Stimulated activated CD4-positive, alpha-beta T cell treated with anti-CD3 and anti-CD28 coated beads, Interleukin-4, amount 100 ng/mL, for 48 hours (primary cell): ENCODE results near the gene CYP19A1.
A peak's percentile ranks its signal among the peaks of the same experiment; 100 is the strongest.

ENCODE experiments used
- DNase-seq, 2 donors: peaks; one replicate each; pipeline ENCODE4 v3.0.0-alpha.2; 2020; ENCODE audit warnings: low read depth in 2 of 2

The CYP19A1 gene

DNA sequence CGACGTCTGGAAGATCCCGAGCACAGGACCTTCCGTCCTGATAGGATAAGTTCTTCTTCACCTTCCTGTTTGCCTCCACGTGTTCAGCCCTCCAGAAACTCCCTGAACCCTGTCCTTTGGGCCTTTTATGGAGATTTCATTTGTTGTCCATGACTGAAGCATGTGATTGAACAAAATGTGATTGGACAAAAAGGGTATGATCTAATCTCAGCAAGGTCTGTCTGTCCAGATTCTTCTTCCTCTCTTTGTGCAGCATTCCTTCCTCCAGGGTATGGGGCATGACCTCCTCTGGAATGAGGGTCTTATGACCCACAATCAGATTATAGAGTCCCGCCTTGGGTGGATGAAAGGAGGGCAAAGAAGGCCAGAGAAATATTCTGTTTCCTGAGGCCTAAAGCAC is at the start of gene CYP19A1:
TSS of gene CYP19A1 (minus strand) at position 101 of the 400 bp plus-strand sequence. CDS start 95,684 bp downstream, outside the sequence.
- DNase-seq = no peak

- DNase-seq = no peak
These were observed 49.3 kb upstream of the CYP19A1 start for GRCh38 chr15:51387699-51388041.

DNA sequence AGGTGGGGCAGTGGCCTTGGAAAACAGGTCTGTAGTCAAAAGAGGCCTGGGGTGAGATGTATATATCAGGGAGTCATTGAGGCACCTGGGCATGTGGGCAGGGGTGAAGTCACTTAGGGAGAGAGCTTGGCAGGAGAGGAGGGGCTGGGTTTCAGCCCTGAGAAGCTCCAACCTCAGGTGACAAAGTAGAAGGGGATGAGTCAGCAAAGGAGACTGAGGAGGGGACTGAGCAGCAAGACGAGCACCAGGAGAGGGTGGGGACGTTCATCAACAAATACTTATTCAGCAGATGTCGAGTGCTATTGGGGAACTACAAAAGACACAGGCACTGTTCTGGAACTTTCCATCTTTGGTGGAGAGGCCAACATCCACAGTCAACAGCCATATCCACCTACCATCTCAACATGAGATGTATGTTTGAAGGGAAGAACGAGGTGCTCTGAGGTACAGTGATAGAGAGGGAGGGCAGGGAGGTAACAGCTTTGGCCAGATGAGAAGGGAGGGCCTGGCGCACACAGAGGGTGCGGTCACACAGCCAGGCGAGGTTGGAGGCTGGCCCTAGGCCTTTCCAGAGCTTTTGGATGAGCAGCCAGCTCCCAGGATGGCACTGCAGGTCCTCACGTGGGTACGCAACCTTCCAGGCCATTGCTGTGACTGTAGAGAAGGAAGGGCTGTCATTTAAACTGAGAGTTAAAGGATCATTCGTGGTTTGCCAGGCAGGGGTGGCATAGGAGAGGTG is 48.7 kb upstream of the CYP19A1 start:
- no peak for DNase-seq

DNA sequence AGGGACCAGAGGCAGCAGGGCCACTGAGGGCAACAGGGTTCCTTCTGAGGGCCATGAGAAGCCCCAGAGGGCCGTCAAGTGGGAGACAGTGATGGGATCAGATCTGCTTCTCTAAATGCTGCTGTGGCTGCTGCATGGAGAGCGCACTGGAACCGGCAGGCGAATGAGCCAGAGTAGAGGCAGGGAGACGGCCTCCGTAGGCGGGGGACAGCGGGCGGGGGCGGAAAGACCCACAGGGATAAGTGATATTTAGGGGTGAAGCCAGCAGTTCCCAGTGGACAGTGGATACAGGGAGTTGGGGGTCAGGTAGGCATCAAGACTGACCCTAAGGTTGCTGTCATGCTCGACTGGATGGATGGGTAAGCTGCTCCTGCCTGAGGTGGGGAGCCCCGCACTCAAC is 48.1 kb upstream of the CYP19A1 start:
- no peak for DNase-seq

- DNase-seq = no peak
These were observed 47.6 kb upstream of the CYP19A1 start for GRCh38 chr15:51386029-51386428.

GRCh38 chr15:51382787-51383186 is 44.4 kb upstream of the CYP19A1 start:
- peak in 1 of 2 donors; percentile 5 for DNase-seq

GRCh38 chr15:51380999-51381806 is 42.8 kb upstream of the CYP19A1 start:
- peak in 1 of 2 donors; percentile 2 for DNase-seq

DNA sequence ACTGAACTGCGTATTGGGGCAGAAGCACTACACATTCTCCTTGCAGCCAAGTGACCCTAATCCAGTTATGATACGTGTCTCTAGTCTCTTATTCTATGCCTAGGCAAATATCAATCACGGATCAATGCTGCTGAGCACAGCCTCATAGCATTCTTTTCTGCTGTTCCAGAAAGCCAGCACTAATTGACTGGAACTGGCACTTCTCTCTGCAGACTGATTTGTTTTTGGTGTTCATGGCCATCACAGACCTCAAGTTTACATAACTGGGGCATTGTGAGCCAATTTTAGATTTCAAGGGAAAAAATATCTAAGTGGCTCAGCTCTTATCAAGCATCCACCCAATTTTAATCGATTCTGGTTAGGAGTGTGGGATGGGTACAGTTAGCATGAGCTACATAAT is 41.0 kb upstream of the CYP19A1 start:
- no peak for DNase-seq

- no peak for DNase-seq
These were observed 40.0 kb upstream of the CYP19A1 start for GRCh38 chr15:51378406-51378805.

DNA sequence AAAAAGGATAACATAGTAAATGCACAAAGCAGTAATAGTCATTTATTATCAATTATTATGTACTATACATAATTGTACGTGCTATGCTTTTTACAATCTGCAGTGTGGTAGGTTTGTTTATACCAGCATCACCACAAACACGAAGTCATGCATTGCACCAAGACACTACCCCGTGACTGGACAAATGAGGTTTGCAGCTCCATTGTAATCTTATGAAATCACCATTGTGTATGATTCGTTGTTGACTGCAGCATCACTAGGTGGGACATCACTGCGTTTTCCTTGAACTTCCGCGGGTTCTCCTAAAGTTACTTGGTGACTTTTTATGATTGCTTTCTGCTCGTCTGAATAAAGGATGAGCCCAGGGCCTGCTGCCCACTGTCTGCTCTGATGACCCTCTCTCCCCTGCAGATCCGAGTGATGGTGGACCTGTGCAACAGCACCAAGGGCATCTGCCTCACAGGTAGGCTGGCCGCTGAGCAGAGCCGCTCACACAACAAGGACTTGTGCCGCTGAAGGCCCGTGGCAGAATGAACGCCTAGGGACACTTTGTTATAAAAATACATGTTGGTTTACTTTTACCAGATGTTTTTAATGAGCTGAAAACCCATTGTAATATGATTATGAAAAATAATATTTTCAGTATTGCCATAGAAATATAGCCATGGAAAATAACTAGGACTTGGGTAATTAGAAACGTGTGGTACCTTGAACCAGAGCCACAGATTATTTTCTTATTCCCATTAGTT is 38.8 kb upstream of the CYP19A1 start:
- no peak for DNase-seq

DNA sequence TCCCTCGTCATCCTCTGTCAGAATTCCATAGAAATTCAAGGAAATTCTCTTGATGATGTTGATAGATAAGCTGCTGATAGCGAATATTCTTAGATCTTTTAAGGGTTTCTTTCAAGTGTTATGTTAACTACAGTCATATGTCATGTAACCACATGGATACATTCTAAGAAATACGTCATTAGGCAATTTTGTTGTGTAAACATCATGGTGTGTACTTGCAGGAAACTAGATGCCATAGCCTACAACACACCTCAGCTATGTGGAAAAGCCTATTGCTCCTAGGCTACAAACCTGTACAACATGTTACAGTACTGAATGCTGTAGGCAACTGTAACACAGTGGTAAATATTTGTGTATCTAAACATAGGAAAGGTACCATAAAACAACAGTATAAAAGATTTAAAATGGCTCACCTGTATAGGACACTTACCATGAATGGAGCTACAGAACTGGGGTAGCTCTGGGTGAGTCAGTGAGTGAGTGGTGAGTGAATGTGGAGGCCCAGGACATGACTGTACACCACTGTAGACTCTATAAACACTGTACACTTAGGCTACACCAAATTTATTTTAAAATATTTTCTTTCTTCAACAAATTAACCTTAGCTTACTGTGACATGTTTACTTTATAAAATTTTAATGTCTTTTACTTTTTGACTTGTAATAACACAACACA is 37.7 kb upstream of the CYP19A1 start:
- DNase-seq = no peak

GRCh38 chr15:51374131-51374530 is 35.7 kb upstream of the CYP19A1 start:
- DNase-seq = no peak

DNA sequence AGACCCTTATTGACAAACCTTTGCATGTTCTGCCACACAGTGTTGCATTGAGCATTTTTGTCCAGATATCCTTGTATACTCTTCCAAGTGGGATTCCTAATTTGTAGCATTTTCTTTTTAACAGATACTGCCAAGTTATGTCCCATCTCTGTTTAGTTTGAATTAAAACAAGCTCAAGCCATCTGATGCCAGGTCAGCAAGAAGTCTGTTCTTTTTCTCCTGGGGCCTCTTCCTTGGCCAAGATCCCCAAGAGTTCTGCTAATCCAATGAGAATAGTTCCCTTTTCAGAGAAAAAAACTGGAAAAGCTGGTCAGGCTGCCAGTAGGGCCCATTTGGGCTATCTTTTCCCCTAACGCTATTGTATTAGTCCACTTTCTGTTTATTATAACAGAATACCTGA is 32.9 kb upstream of the CYP19A1 start:
- no peak for DNase-seq

GRCh38 chr15:51369451-51369761 is 31.0 kb upstream of the CYP19A1 start:
- no peak for DNase-seq

DNA sequence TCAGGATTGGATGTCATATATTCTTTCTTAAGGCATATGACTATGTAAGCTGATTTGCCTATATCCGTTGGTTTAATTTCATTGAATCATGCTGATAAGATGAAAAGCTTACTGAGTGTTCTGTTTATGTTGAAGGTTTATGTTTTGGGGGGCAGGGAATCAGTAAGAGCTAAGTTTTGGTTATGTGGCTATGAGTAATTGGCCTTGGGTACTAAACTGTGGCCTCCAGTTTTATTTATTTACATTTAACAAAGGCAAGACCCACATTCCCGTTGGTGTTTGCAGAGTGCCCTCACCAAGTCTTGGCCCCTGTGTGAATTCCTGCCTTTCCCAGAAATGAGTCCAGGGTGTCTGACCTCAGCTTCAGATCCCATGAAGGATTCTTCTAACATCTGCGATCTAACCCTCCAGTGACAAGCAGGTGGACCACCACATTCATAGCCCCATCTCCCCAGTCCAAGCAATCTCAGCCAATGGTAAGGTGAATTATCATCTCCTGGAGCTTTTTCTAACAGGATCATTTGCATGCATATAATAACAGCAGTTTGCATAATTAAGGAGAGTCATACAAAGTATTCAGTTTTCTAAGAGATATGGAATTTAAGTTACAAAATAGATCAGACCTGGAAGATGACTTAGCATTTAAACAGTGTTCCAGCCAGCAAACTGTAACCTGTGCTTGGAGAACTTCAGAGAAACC is 30.5 kb upstream of the CYP19A1 start:
- DNase-seq = no peak

GRCh38 chr15:51368307-51368706 is 29.9 kb upstream of the CYP19A1 start:
- DNase-seq = no peak

DNA sequence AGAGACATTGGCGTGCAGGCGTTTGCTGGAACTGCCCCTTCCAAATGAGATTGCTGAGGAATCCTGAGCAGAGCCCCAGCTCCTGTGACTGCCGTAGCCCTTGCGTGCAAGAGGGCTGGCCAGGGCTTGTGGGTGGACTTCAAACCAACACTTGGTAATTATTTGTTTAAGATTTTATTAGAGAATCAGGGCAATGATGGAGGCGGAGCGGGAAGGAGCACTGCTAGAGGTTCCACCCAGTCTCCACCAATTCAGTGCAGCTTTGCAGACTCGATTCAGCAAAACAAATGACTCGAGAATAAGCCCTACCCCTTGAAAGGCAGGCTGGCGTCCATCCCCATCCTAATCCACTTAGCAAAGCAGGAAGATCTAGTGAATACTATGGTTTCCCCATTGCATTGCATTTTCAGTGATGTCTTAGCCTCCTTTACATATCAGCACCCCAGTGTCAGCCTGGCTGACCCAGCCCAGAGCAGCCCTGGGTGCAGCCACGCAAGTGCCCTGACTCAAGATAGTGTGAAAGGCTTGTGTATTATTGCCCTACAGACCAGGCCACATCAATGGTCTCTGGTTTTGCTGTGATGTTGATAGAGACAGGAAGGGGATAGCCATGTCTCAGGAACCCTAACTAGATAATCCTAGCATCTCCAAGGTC is 29.1 kb upstream of the CYP19A1 start:
- DNase-seq = no peak

DNA sequence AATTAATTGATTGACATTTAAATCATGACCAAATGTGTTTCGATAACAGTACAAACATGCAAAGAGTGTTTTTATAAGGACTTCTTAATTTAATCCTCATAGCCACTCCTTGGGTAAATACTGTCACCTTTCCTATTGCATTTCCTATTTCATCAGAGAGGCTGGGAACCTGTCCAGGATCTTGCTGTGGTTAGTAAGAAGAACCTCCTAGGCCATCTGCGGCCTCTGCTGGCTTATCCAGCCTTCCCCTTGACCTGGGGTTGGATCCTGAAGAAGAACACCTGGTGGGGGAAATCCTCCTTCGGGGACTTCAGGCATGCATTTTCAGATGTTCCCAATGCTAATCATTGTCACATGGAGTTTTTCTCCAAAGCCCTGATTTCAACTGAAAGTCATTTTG is 28.5 kb upstream of the CYP19A1 start:
- DNase-seq = no peak

- no peak for DNase-seq
These were observed 27.7 kb upstream of the CYP19A1 start for GRCh38 chr15:51366071-51366470.

- DNase-seq = no peak
These were observed 27.0 kb upstream of the CYP19A1 start for GRCh38 chr15:51365417-51365816.

DNA sequence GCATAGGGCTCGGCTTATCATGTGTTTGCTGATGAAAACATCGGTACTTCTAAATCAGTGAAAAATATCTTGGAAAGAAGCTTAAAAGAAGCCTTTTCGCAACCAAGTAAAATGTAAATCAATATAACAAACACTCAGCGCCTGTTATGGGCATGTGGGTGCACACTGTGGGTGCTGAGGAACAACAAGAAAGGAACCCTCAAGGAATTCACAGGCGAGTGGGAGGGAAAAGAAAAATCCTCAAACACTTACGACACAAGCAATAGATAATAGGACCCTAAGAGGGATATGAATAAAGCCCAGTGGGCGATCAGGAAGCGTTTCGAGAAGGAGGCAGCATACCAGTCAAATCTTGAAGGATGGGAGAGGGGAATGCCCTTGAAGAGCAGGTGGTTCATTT is 25.0 kb upstream of the CYP19A1 start:
- no peak for DNase-seq
